Testis (tissue), 2 donors: ENCODE measurements around the gene TMEM117.
"Not testable (repeated sequence)": the region's sequence is repeated elsewhere in the genome, so short reads cannot be mapped to it uniquely, and the experiment has no call there.

Source experiments
- CTCF ChIP-seq, 3 experiments: fragments of 450-650 bp in 2 of 3; fragments of 200-600 bp in 1 of 3; sonication (generic) in 1 of 3; IDR thresholded peaks; one replicate each; pipeline ENCODE4 v1.5.1; 2016 to 2019; ENCODE audit warnings: antibody characterized with exemption in 3 of 3, mild to moderate bottlenecking in 2 of 3, moderate library complexity in 1 of 3
- POLR2A ChIP-seq: fragments of 450-650 bp; IDR thresholded peaks from one replicate; pipeline ENCODE4 v1.6.1; 2017; ENCODE audit warnings: antibody characterized with exemption, mild to moderate bottlenecking, moderate library complexity

- not testable (repeated sequence) for TF ChIP-seq CTCF (IDR thresholded peaks at IDR 0.05); POLR2A
Observed at GRCh38 chr12:44044491-44044890, 208.6 kb downstream of the TMEM117 start.
